HepG2 (cell line): ENCODE results near the gene SYNC. TPM values are rescaled to one million over a fixed set of nuclear protein-coding genes. Genes with fewer than 3 reads are reported as not detected.

Experiments
- CBFB ChIP-seq: sonication (generic); formaldehyde crosslinking; IDR thresholded peaks from 2 replicates; pipeline ENCODE4 v1.4.0; 2020; ENCODE audit warnings: missing genetic modification reagents
- CHD4 ChIP-seq: fragments of 200-600 bp; sonication (generic); IDR thresholded peaks from 2 replicates; pipeline ENCODE4 v1.7.0; 2017; ENCODE audit warnings: mild to moderate bottlenecking, low read length, borderline replicate concordance
- EHMT2 ChIP-seq: fragments of 200-600 bp; sonication (generic); IDR thresholded peaks from 2 replicates; pipeline ENCODE4 v1.7.0; 2017; ENCODE audit warnings: antibody characterized with exemption, low read depth, low read length, borderline replicate concordance
- KLF6 ChIP-seq: IDR thresholded peaks from 2 replicates; pipeline ENCODE4 v1.8.0; 2016; ENCODE audit warnings: missing biosample characterization, missing genetic modification reagents
- RAD51 ChIP-seq: fragments of 450-650 bp; IDR thresholded peaks from 2 replicates; pipeline ENCODE4 v1.6.1; 2016; ENCODE audit warnings: borderline replicate concordance
- SAP130 ChIP-seq: IDR thresholded peaks from 2 replicates; pipeline ENCODE4 v1.6.1; 2016; ENCODE audit warnings: low read depth
- SNAI1 ChIP-seq: sonication (generic); formaldehyde crosslinking; IDR thresholded peaks from 2 replicates; pipeline ENCODE4 v1.5.0; 2020; ENCODE audit warnings: mild to moderate bottlenecking, missing genetic modification reagents, borderline replicate concordance
- SSRP1 ChIP-seq: IDR thresholded peaks from 2 replicates; pipeline ENCODE4 v1.6.1; 2016; ENCODE audit warnings: control low read depth
- TBX2 ChIP-seq: sonication (generic); formaldehyde crosslinking; IDR thresholded peaks from 2 replicates; pipeline ENCODE4 v1.5.0; 2020; ENCODE audit warnings: missing genetic modification reagents, mild to moderate bottlenecking, borderline replicate concordance
- ZNF124 ChIP-seq: sonication (generic); formaldehyde crosslinking; IDR thresholded peaks from 2 replicates; pipeline ENCODE4 v1.4.0; 2020; ENCODE audit warnings: missing genetic modification reagents
- ZNF143 ChIP-seq: sonication (generic); formaldehyde crosslinking; IDR thresholded peaks from 2 replicates; pipeline ENCODE4 v1.4.0; 2020; ENCODE audit warnings: missing genetic modification reagents
- ZNF550 ChIP-seq: sonication (generic); formaldehyde crosslinking; IDR thresholded peaks from 2 replicates; pipeline ENCODE4 v1.4.0; 2020; ENCODE audit warnings: mild to moderate bottlenecking, missing genetic modification reagents, borderline replicate concordance
- ZNF678 ChIP-seq: sonication (generic); formaldehyde crosslinking; IDR thresholded peaks from 2 replicates; pipeline ENCODE4 v1.4.0; 2020; ENCODE audit warnings: mild to moderate bottlenecking, missing genetic modification reagents
- polyA plus RNA-seq, 8 experiments: library from polyadenylated mRNA; depleted of rRNA in 3 of 8; stranded (reverse) in 7 of 8; unstranded in 1 of 8; fragments of >200 nt; fragmentation: Illumina TruSeq in 4 of 8; extraction: Trizol in 4 of 8; gene quantifications; 2 replicates each; pipeline versions ENCODE4 v1.2.1 to v1.2.3, GENCODE V29; 2011 to 2016; ENCODE audit warnings: low read depth in 4 of 8, missing spikeins in 1 of 8, mixed read lengths in 1 of 8; ENCODE audit not compliant: insufficient read depth in 1 of 8
- total RNA-seq, 5 experiments: library from RNA; depleted of rRNA; stranded (reverse); fragments of >200 nt; fragmentation: Illumina TruSeq; extraction: Trizol; gene quantifications; 2 replicates each; pipeline ENCODE4 v1.2.3, GENCODE V29; 2016; ENCODE audit warnings: low read depth in 1 of 5
- TF ChIP-seq, protein P1 (sequence below): sonication (generic); formaldehyde crosslinking; IDR thresholded peaks from 2 replicates; pipeline ENCODE4 v1.9.0; 2022; ENCODE audit warnings: missing genetic modification reagents, mild to moderate bottlenecking, borderline replicate concordance
- TF ChIP-seq, protein P2 (sequence below): sonication (generic); formaldehyde crosslinking; IDR thresholded peaks from 2 replicates; pipeline ENCODE4 v1.5.0; 2020; ENCODE audit warnings: missing genetic modification reagents
- TF ChIP-seq, protein P3 (sequence below): sonication (generic); formaldehyde crosslinking; IDR thresholded peaks from 2 replicates; pipeline ENCODE4 v1.5.1; 2020; ENCODE audit warnings: missing genetic modification reagents, mild to moderate bottlenecking, borderline replicate concordance
- TF ChIP-seq, protein P4 (sequence below): sonication (generic); formaldehyde crosslinking; IDR thresholded peaks from 2 replicates; pipeline ENCODE4 v1.4.0; 2020; ENCODE audit warnings: missing genetic modification reagents, borderline replicate concordance

Gene SYNC
- total and polyA plus RNA-seq, 2 of the 13 experiments (the other 11 are each of a cell fraction or from before 2014, with no cell fraction given): 2.4 to 5.4 TPM

DNA sequence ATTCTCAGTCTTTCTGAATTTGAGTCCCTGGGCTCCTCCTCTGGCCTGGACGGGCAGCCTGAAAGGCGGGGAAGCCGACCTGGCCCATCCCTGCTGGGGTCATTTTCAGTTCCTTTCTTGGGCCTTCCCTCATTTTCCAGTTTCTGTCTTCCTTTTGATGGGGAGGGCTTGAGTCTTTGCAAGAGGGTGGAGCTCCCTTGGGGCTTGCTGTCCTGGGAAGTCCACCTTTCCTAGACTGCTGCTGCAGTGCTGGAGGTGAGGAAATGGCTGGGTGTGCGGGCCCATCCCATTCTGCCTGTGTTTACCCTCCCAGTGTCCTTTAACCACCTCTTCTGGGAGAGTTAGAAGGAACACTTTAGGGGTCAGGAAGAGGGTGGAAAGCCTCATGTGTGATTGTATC lies 40.4 kb upstream of the SYNC start (continued):
- TF ChIP-seq SNAI1: no peak
- TF ChIP-seq ZNF550: no peak
- TF ChIP-seq ZNF143 (CRISPR knock-in tag): no peak
- no peak for TF ChIP-seq TBX2 (CRISPR knock-in tag)
- TF ChIP-seq SAP130: peak; percentile 39
- TF ChIP-seq CBFB: no peak
- TF ChIP-seq ZNF678: no peak
- TF ChIP-seq CHD4: no peak
- TF ChIP-seq, protein P1, sequence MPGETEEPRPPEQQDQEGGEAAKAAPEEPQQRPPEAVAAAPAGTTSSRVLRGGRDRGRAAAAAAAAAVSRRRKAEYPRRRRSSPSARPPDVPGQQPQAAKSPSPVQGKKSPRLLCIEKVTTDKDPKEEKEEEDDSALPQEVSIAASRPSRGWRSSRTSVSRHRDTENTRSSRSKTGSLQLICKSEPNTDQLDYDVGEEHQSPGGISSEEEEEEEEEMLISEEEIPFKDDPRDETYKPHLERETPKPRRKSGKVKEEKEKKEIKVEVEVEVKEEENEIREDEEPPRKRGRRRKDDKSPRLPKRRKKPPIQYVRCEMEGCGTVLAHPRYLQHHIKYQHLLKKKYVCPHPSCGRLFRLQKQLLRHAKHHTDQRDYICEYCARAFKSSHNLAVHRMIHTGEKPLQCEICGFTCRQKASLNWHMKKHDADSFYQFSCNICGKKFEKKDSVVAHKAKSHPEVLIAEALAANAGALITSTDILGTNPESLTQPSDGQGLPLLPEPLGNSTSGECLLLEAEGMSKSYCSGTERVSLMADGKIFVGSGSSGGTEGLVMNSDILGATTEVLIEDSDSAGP (CRISPR knock-in tag): 0 out of 2 replicates have a peak, but pooled peaks have one; percentile 3
- TF ChIP-seq, protein P2, sequence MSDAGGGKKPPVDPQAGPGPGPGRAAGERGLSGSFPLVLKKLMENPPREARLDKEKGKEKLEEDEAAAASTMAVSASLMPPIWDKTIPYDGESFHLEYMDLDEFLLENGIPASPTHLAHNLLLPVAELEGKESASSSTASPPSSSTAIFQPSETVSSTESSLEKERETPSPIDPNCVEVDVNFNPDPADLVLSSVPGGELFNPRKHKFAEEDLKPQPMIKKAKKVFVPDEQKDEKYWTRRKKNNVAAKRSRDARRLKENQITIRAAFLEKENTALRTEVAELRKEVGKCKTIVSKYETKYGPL: no peak
- TF ChIP-seq RAD51: no peak
- no peak for TF ChIP-seq SSRP1 (CRISPR knock-in tag)
- TF ChIP-seq, protein P3, sequence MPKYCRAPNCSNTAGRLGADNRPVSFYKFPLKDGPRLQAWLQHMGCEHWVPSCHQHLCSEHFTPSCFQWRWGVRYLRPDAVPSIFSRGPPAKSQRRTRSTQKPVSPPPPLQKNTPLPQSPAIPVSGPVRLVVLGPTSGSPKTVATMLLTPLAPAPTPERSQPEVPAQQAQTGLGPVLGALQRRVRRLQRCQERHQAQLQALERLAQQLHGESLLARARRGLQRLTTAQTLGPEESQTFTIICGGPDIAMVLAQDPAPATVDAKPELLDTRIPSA (CRISPR knock-in tag): no peak
- TF ChIP-seq, protein P4, sequence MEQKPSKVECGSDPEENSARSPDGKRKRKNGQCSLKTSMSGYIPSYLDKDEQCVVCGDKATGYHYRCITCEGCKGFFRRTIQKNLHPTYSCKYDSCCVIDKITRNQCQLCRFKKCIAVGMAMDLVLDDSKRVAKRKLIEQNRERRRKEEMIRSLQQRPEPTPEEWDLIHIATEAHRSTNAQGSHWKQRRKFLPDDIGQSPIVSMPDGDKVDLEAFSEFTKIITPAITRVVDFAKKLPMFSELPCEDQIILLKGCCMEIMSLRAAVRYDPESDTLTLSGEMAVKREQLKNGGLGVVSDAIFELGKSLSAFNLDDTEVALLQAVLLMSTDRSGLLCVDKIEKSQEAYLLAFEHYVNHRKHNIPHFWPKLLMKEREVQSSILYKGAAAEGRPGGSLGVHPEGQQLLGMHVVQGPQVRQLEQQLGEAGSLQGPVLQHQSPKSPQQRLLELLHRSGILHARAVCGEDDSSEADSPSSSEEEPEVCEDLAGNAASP: peak; percentile 41; the same call in 1 of the 2 replicates
- no peak for TF ChIP-seq ZNF124
- TF ChIP-seq EHMT2: no peak
- no peak for TF ChIP-seq KLF6 (CRISPR knock-in tag)
